GM23338 (cell line): ENCODE measurements around the gene PCSK5.

Experiments
- CREB1 ChIP-seq: fragments of 250-450 bp; sonication (Bioruptor Pico); IDR thresholded peaks from 2 replicates; pipeline ENCODE4 v1.5.0; 2020; ENCODE audit warnings: low read depth, mild to moderate bottlenecking, moderate library complexity
- EZH2 ChIP-seq: fragments of 200-600 bp; sonication (generic); IDR thresholded peaks from one replicate; pipeline ENCODE4 v1.8.0; 2017; ENCODE audit warnings: antibody characterized with exemption, mild to moderate bottlenecking, low read depth; ENCODE audit not compliant: unreplicated experiment
- EZH2phosphoT487 ChIP-seq: fragments of 200-600 bp; sonication (generic); IDR thresholded peaks from one replicate; pipeline ENCODE4 v1.8.1; 2018; ENCODE audit warnings: antibody characterized with exemption; ENCODE audit not compliant: unreplicated experiment
- JUNB ChIP-seq: IDR thresholded peaks from one replicate; pipeline ENCODE4 v1.6.1; 2016; ENCODE audit warnings: antibody characterized with exemption; ENCODE audit not compliant: unreplicated experiment
- NANOG ChIP-seq: IDR thresholded peaks from 2 replicates; pipeline ENCODE4 v1.6.1; 2016; ENCODE audit warnings: antibody characterized with exemption, borderline replicate concordance
- POLR2AphosphoS5 ChIP-seq: IDR thresholded peaks from 2 replicates; pipeline ENCODE4 v1.6.1; 2016; ENCODE audit warnings: antibody characterized with exemption, low read depth
- ZNF114 ChIP-seq: fragments of 250-450 bp; sonication (Bioruptor Pico); IDR thresholded peaks from 2 replicates; pipeline ENCODE4 v1.5.0; 2020; ENCODE audit warnings: mild to moderate bottlenecking, moderate library complexity
- TF ChIP-seq, protein P1 (sequence below), 2 experiments: fragments of 200-600 bp in 1 of 2; sonication (generic) in 1 of 2; conservative IDR thresholded peaks; 2 replicates each; pipeline versions ENCODE4 v1.5.1 to v1.6.1; 2016 to 2017; ENCODE audit warnings: antibody characterized with exemption in 2 of 2, low read depth in 2 of 2, mild to moderate bottlenecking in 2 of 2, moderate library complexity in 1 of 2
- TF ChIP-seq, protein P2 (sequence below): IDR thresholded peaks from one replicate; pipeline ENCODE4 v1.6.1; 2018; ENCODE audit warnings: antibody characterized with exemption; ENCODE audit not compliant: unreplicated experiment

DNA sequence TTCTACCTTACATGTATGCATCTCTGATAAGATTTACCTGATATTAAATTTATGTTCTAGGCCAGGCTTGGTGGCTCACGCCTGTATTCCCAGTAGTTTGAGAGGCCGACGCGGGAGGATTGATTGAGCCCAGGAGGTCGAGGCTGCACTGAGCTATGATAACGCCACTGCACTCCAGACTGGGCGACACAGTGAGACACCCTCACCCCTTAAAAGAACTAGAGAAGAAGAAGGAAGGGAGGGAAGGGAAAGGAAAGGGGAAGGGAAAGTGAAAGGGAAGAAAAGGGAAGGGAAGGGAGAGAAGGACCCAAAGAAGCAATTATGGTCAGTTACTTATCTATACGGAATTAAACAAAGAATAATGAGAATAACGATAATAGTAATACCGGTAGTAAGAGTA, 504.9 kb downstream of the PCSK5 start:
- TF ChIP-seq, protein P1, sequence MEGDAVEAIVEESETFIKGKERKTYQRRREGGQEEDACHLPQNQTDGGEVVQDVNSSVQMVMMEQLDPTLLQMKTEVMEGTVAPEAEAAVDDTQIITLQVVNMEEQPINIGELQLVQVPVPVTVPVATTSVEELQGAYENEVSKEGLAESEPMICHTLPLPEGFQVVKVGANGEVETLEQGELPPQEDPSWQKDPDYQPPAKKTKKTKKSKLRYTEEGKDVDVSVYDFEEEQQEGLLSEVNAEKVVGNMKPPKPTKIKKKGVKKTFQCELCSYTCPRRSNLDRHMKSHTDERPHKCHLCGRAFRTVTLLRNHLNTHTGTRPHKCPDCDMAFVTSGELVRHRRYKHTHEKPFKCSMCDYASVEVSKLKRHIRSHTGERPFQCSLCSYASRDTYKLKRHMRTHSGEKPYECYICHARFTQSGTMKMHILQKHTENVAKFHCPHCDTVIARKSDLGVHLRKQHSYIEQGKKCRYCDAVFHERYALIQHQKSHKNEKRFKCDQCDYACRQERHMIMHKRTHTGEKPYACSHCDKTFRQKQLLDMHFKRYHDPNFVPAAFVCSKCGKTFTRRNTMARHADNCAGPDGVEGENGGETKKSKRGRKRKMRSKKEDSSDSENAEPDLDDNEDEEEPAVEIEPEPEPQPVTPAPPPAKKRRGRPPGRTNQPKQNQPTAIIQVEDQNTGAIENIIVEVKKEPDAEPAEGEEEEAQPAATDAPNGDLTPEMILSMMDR (conservative IDR thresholded peaks at IDR 0.05; ENCODE audit: low read depth in 2 of 2) = no peak
- TF ChIP-seq POLR2AphosphoS5 = no peak
- TF ChIP-seq, protein P2, sequence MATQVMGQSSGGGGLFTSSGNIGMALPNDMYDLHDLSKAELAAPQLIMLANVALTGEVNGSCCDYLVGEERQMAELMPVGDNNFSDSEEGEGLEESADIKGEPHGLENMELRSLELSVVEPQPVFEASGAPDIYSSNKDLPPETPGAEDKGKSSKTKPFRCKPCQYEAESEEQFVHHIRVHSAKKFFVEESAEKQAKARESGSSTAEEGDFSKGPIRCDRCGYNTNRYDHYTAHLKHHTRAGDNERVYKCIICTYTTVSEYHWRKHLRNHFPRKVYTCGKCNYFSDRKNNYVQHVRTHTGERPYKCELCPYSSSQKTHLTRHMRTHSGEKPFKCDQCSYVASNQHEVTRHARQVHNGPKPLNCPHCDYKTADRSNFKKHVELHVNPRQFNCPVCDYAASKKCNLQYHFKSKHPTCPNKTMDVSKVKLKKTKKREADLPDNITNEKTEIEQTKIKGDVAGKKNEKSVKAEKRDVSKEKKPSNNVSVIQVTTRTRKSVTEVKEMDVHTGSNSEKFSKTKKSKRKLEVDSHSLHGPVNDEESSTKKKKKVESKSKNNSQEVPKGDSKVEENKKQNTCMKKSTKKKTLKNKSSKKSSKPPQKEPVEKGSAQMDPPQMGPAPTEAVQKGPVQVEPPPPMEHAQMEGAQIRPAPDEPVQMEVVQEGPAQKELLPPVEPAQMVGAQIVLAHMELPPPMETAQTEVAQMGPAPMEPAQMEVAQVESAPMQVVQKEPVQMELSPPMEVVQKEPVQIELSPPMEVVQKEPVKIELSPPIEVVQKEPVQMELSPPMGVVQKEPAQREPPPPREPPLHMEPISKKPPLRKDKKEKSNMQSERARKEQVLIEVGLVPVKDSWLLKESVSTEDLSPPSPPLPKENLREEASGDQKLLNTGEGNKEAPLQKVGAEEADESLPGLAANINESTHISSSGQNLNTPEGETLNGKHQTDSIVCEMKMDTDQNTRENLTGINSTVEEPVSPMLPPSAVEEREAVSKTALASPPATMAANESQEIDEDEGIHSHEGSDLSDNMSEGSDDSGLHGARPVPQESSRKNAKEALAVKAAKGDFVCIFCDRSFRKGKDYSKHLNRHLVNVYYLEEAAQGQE = no peak
- TF ChIP-seq EZH2 = no peak
- TF ChIP-seq JUNB = no peak
- no peak for TF ChIP-seq CREB1 (CRISPR knock-in tag)
- no peak for TF ChIP-seq EZH2phosphoT487
- no peak for TF ChIP-seq ZNF114
- TF ChIP-seq NANOG = no peak
